ENCODE results near the gene FOXN1.

FOXN1 gene

GRCh38 chr17:28541439-28541838 lies 35.3 kb downstream of the FOXN1 start:
- H3K27ac ChIP-seq (ENCODE audit: low read length): no peak overlapping the region
- H3K4me1 ChIP-seq (ENCODE audit: control insufficient read depth in 1 of 2, insufficient read depth in 2 of 2, low read length in 2 of 2): no peaks in the 10 kb centered on the region
- no peaks in the 10 kb centered on the region for H3K36me3 ChIP-seq (ENCODE audit: control insufficient read depth in 1 of 2, insufficient read depth in 2 of 2, low read length in 2 of 2)
- no peaks in the 10 kb centered on the region for H3K27me3 ChIP-seq (ENCODE audit: low read depth, low read length)
- H3K9me3 ChIP-seq (ENCODE audit: control insufficient read depth in 1 of 2, low read length in 2 of 2): no peaks in the 10 kb centered on the region
- no peak overlapping the region for H3K4me3 ChIP-seq (ENCODE audit: low read depth in 1 of 2, low read length in 2 of 2)

- H3K36me3 ChIP-seq (ENCODE audit: control insufficient read depth in 1 of 2, insufficient read depth in 2 of 2, low read length in 2 of 2): peaks cover 0 to 5% of the 10 kb centered on the region in 2 donors
- no peaks in the 10 kb centered on the region for H3K9me3 ChIP-seq (ENCODE audit: control insufficient read depth in 1 of 2, low read length in 2 of 2)
- H3K27me3 ChIP-seq (ENCODE audit: low read depth, low read length): no peaks in the 10 kb centered on the region
- H3K4me1 ChIP-seq (ENCODE audit: control insufficient read depth in 1 of 2, insufficient read depth in 2 of 2, low read length in 2 of 2): peaks cover 0 to 5% of the 10 kb centered on the region in 2 donors
- H3K27ac ChIP-seq (ENCODE audit: low read length): no peak overlapping the region
- no peak overlapping the region for H3K4me3 ChIP-seq (ENCODE audit: low read depth in 1 of 2, low read length in 2 of 2)
Measured at GRCh38 chr17:28544402-28545140, 38.4 kb downstream of the FOXN1 start.

GRCh38 chr17:28545141-28545503 lies 39.0 kb downstream of the FOXN1 start:
- Histone ChIP-seq H3K9me3 (ENCODE audit: control insufficient read depth in 1 of 2, low read length in 2 of 2) (no peaks in the 10 kb centered on the region), H3K27me3 (ENCODE audit: low read depth, low read length) (no peaks in the 10 kb centered on the region), H3K36me3 (ENCODE audit: control insufficient read depth in 1 of 2, insufficient read depth in 2 of 2, low read length in 2 of 2) (peaks cover 0 to 5% of the 10 kb centered on the region in 2 donors), H3K27ac (ENCODE audit: low read length) (no peak overlapping the region), H3K4me3 (ENCODE audit: low read depth in 1 of 2, low read length in 2 of 2) (no peak overlapping the region), H3K4me1 (ENCODE audit: control insufficient read depth in 1 of 2, insufficient read depth in 2 of 2, low read length in 2 of 2) (peaks cover 0 to 11% of the 10 kb centered on the region in 2 donors)

GRCh38 chr17:28545787-28546415 lies 39.8 kb downstream of the FOXN1 start:
- Histone ChIP-seq H3K27me3 (ENCODE audit: low read depth, low read length) (no peaks in the 10 kb centered on the region), H3K4me1 (ENCODE audit: control insufficient read depth in 1 of 2, insufficient read depth in 2 of 2, low read length in 2 of 2) (peaks cover 0 to 18% of the 10 kb centered on the region in 2 donors), H3K4me3 (ENCODE audit: low read depth in 1 of 2, low read length in 2 of 2) (no peak overlapping the region), H3K27ac (ENCODE audit: low read length) (no peak overlapping the region), H3K9me3 (ENCODE audit: control insufficient read depth in 1 of 2, low read length in 2 of 2) (no peaks in the 10 kb centered on the region), H3K36me3 (ENCODE audit: control insufficient read depth in 1 of 2, insufficient read depth in 2 of 2, low read length in 2 of 2) (peaks cover 0 to 5% of the 10 kb centered on the region in 2 donors)

GRCh38 chr17:28547096-28547622 lies 41.0 kb downstream of the FOXN1 start:
- Histone ChIP-seq H3K4me3 (ENCODE audit: low read depth in 1 of 2, low read length in 2 of 2) (no peak overlapping the region), H3K27me3 (ENCODE audit: low read depth, low read length) (no peaks in the 10 kb centered on the region), H3K4me1 (ENCODE audit: control insufficient read depth in 1 of 2, insufficient read depth in 2 of 2, low read length in 2 of 2) (peaks cover 4 to 29% of the 10 kb centered on the region in 2 donors), H3K9me3 (ENCODE audit: control insufficient read depth in 1 of 2, low read length in 2 of 2) (no peaks in the 10 kb centered on the region), H3K27ac (ENCODE audit: low read length) (no peak overlapping the region), H3K36me3 (ENCODE audit: control insufficient read depth in 1 of 2, insufficient read depth in 2 of 2, low read length in 2 of 2) (peaks cover 0 to 5% of the 10 kb centered on the region in 2 donors)

- Histone ChIP-seq H3K36me3 (ENCODE audit: control insufficient read depth in 1 of 2, insufficient read depth in 2 of 2, low read length in 2 of 2) (peaks cover 0 to 5% of the 10 kb centered on the region in 2 donors), H3K27ac (ENCODE audit: low read length) (no peak overlapping the region), H3K9me3 (ENCODE audit: control insufficient read depth in 1 of 2, low read length in 2 of 2) (no peaks in the 10 kb centered on the region), H3K27me3 (ENCODE audit: low read depth, low read length) (no peaks in the 10 kb centered on the region), H3K4me1 (ENCODE audit: control insufficient read depth in 1 of 2, insufficient read depth in 2 of 2, low read length in 2 of 2) (peaks cover 4 to 29% of the 10 kb centered on the region in 2 donors), H3K4me3 (ENCODE audit: low read depth in 1 of 2, low read length in 2 of 2) (no peak overlapping the region)
Measured at GRCh38 chr17:28547623-28548416, 41.7 kb downstream of the FOXN1 start.

GRCh38 chr17:28548417-28549130 lies 42.4 kb downstream of the FOXN1 start:
- H3K9me3 ChIP-seq (ENCODE audit: control insufficient read depth in 1 of 2, low read length in 2 of 2): no peaks in the 10 kb centered on the region
- peaks cover 4 to 29% of the 10 kb centered on the region in 2 donors for H3K4me1 ChIP-seq (ENCODE audit: control insufficient read depth in 1 of 2, insufficient read depth in 2 of 2, low read length in 2 of 2)
- H3K27ac ChIP-seq (ENCODE audit: low read length): no peak overlapping the region
- H3K4me3 ChIP-seq (ENCODE audit: low read depth in 1 of 2, low read length in 2 of 2): no peak overlapping the region
- no peaks in the 10 kb centered on the region for H3K27me3 ChIP-seq (ENCODE audit: low read depth, low read length)
- peaks cover 2 to 8% of the 10 kb centered on the region in 2 donors for H3K36me3 ChIP-seq (ENCODE audit: control insufficient read depth in 1 of 2, insufficient read depth in 2 of 2, low read length in 2 of 2)

- peaks cover 12 to 17% of the 10 kb centered on the region in 2 donors for H3K36me3 ChIP-seq (ENCODE audit: control insufficient read depth in 1 of 2, insufficient read depth in 2 of 2, low read length in 2 of 2)
- no peaks in the 10 kb centered on the region for H3K9me3 ChIP-seq (ENCODE audit: control insufficient read depth in 1 of 2, low read length in 2 of 2)
- no peaks in the 10 kb centered on the region for H3K27me3 ChIP-seq (ENCODE audit: low read depth, low read length)
- H3K4me1 ChIP-seq (ENCODE audit: control insufficient read depth in 1 of 2, insufficient read depth in 2 of 2, low read length in 2 of 2): peaks cover 4 to 29% of the 10 kb centered on the region in 2 donors
- H3K27ac ChIP-seq (ENCODE audit: low read length): no peak overlapping the region
- H3K4me3 ChIP-seq (ENCODE audit: low read depth in 1 of 2, low read length in 2 of 2): no peak overlapping the region
Measured at GRCh38 chr17:28549236-28550132, 43.3 kb downstream of the FOXN1 start.

GRCh38 chr17:28550858-28551257 lies 44.7 kb downstream of the FOXN1 start:
- peaks cover 4 to 29% of the 10 kb centered on the region in 2 donors for H3K4me1 ChIP-seq (ENCODE audit: control insufficient read depth in 1 of 2, insufficient read depth in 2 of 2, low read length in 2 of 2)
- H3K4me3 ChIP-seq (ENCODE audit: low read depth in 1 of 2, low read length in 2 of 2): peak overlapping the region in 1 of 2 donors; percentile 79
- peaks cover 20 to 30% of the 10 kb centered on the region in 2 donors for H3K36me3 ChIP-seq (ENCODE audit: control insufficient read depth in 1 of 2, insufficient read depth in 2 of 2, low read length in 2 of 2)
- H3K27me3 ChIP-seq (ENCODE audit: low read depth, low read length): no peaks in the 10 kb centered on the region
- no peak overlapping the region for H3K27ac ChIP-seq (ENCODE audit: low read length)
- no peaks in the 10 kb centered on the region for H3K9me3 ChIP-seq (ENCODE audit: control insufficient read depth in 1 of 2, low read length in 2 of 2)
